Esophagus squamous epithelium (tissue), 4 donors: ENCODE measurements around the gene PRKG1.

Experiments used
- POLR2A ChIP-seq, 4 donors: fragments of 450-650 bp; IDR thresholded peaks; one replicate each; pipeline ENCODE4 v1.6.1; 2017; ENCODE audit warnings: antibody characterized with exemption in 4 of 4, mild to moderate bottlenecking in 4 of 4, moderate library complexity in 3 of 4
- TF ChIP-seq, protein P1 (sequence below), 6 experiments: fragments of 450-650 bp in 4 of 6; fragments of 200-600 bp in 2 of 6; sonication (generic) in 2 of 6; IDR thresholded peaks; one replicate each; pipeline ENCODE4 v1.5.1; 2016 to 2019; ENCODE audit warnings: antibody characterized with exemption in 6 of 6, mild to moderate bottlenecking in 4 of 6, moderate library complexity in 4 of 6

DNA sequence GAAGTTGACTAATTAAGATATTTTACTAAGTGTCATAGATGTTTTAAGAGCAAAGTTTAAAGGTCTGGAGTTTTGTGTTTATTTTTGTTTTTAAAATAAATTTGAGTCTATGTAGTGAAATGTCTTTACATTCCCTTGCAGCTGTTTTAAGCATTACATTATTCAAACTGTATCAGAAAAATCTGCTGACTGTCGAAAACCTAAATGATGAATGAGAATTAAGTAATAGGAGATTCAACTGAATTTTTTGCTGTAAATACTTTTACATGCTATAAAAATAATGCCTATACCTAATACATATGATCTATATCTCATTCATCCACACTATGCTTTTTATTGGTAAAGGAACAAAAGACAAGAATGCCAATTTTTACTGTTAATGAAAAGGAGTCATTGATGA, 397.9 kb downstream of the PRKG1 start:
- TF ChIP-seq, protein P1, sequence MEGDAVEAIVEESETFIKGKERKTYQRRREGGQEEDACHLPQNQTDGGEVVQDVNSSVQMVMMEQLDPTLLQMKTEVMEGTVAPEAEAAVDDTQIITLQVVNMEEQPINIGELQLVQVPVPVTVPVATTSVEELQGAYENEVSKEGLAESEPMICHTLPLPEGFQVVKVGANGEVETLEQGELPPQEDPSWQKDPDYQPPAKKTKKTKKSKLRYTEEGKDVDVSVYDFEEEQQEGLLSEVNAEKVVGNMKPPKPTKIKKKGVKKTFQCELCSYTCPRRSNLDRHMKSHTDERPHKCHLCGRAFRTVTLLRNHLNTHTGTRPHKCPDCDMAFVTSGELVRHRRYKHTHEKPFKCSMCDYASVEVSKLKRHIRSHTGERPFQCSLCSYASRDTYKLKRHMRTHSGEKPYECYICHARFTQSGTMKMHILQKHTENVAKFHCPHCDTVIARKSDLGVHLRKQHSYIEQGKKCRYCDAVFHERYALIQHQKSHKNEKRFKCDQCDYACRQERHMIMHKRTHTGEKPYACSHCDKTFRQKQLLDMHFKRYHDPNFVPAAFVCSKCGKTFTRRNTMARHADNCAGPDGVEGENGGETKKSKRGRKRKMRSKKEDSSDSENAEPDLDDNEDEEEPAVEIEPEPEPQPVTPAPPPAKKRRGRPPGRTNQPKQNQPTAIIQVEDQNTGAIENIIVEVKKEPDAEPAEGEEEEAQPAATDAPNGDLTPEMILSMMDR (IDR thresholded peaks at IDR 0.05) = no peak
- no peak for TF ChIP-seq POLR2A (IDR thresholded peaks at IDR 0.05)
